Transverse colon (tissue), 4 donors: Measurements from ENCODE around the gene AP1G2.

Experiments used
- CTCF ChIP-seq, 5 experiments: fragments of 200-600 bp in 3 of 5; fragments of 450-650 bp in 2 of 5; sonication (generic) in 3 of 5; IDR thresholded peaks; 1 replicate in 2 of 5; 2 replicates in 3 of 5; pipeline ENCODE4 v1.5.1; 2016 to 2017; ENCODE audit warnings: antibody characterized with exemption in 5 of 5, inconsistent platforms in 3 of 5, mild to moderate bottlenecking in 2 of 5, moderate library complexity in 1 of 5
- EP300 ChIP-seq: sonication (generic); formaldehyde crosslinking; IDR thresholded peaks from one replicate; pipeline ENCODE4 v1.6.1; 2017; ENCODE audit warnings: antibody characterized with exemption, low read depth
- POLR2A ChIP-seq: fragments of 450-650 bp; IDR thresholded peaks from one replicate; pipeline ENCODE4 v1.6.1; 2016; ENCODE audit warnings: antibody characterized with exemption, mild to moderate bottlenecking, moderate library complexity
- POLR2AphosphoS5 ChIP-seq, 3 donors: sonication (generic); formaldehyde crosslinking; IDR thresholded peaks; one replicate each; pipeline ENCODE4 v1.6.1; 2016; ENCODE audit warnings: antibody characterized with exemption in 3 of 3

- TF ChIP-seq CTCF (IDR thresholded peaks at IDR 0.05) (no peak), POLR2AphosphoS5 (IDR thresholded peaks at IDR 0.05) (no peak), POLR2A (no peak), EP300 (no peak)
Observed at GRCh38 chr14:23613242-23614070, 45.9 kb upstream of the AP1G2 start.
